Neural progenitor cell (in vitro differentiated cells): Measurements from ENCODE around the gene DEPDC7. TPM values are rescaled to one million over a fixed set of nuclear protein-coding genes. Genes with fewer than 3 reads are reported as not detected.

Experiments
- DNase-seq: peaks from one replicate; pipeline ENCODE4 v3.0.0-alpha.2; 2016; ENCODE audit warnings: low spot score
- H2AFZ ChIP-seq: fragments of 200-600 bp; sonication (generic); replicated peaks from 2 replicates; pipeline ENCODE4 v1.6.1; 2016; ENCODE audit warnings: antibody characterized with exemption
- H3F3A ChIP-seq: fragments of 200-600 bp; sonication (generic); 2 replicates; pipeline ENCODE4 v1.6.1; 2016; ENCODE audit warnings: antibody characterized with exemption, low read depth
- H3K27ac ChIP-seq: fragments of 200-600 bp; sonication (generic); 2 replicates; pipeline ENCODE4 v1.5.1; 2016; ENCODE audit warnings: mild to moderate bottlenecking
- H3K27me3 ChIP-seq: fragments of 200-600 bp; sonication (generic); 2 replicates; pipeline ENCODE4 v1.6.1; 2016; ENCODE audit warnings: mild to moderate bottlenecking, moderate library complexity
- H3K36me3 ChIP-seq: fragments of 200-600 bp; sonication (generic); 2 replicates; pipeline ENCODE4 v1.5.1; 2016
- H3K4me1 ChIP-seq: fragments of 200-600 bp; sonication (generic); 2 replicates; pipeline ENCODE4 v1.6.1; 2016; ENCODE audit warnings: mixed run types
- H3K4me2 ChIP-seq: fragments of 200-600 bp; sonication (generic); 2 replicates; pipeline ENCODE4 v1.6.1; 2016
- H3K4me3 ChIP-seq: fragments of 200-600 bp; sonication (generic); 2 replicates; pipeline ENCODE4 v1.5.1; 2016
- H3K79me2 ChIP-seq: fragments of 200-600 bp; sonication (generic); 2 replicates; pipeline ENCODE4 v1.6.1; 2016; ENCODE audit warnings: low read depth
- H3K9ac ChIP-seq: fragments of 200-600 bp; sonication (generic); 2 replicates; pipeline ENCODE4 v1.6.1; 2016
- H3K9me3 ChIP-seq: fragments of 200-600 bp; sonication (generic); 2 replicates; pipeline ENCODE4 v1.5.1; 2016; ENCODE audit warnings: low read depth
- H4K20me1 ChIP-seq: fragments of 200-600 bp; sonication (generic); 2 replicates; pipeline ENCODE4 v1.6.1; 2016; ENCODE audit warnings: low read depth
- H3K27ac Mint-ChIP-seq: 3 replicates; pipeline ENCODE4 v1.8.0; 2021; ENCODE audit warnings: mixed read lengths
- H3K27me3 Mint-ChIP-seq: 2 replicates; pipeline ENCODE4 v1.8.0; 2022; ENCODE audit warnings: low read depth, mild to moderate bottlenecking, inconsistent platforms, moderate library complexity, mixed read lengths; ENCODE audit not compliant: insufficient read depth
- H3K36me3 Mint-ChIP-seq: 3 replicates; pipeline ENCODE4 v1.8.0; 2021; ENCODE audit warnings: mixed read lengths
- H3K4me1 Mint-ChIP-seq: 3 replicates; pipeline ENCODE4 v1.8.0; 2021; ENCODE audit warnings: mixed read lengths
- H3K4me3 Mint-ChIP-seq: 3 replicates; pipeline ENCODE4 v1.8.0; 2021; ENCODE audit warnings: mild to moderate bottlenecking, moderate library complexity, mixed read lengths
- H3K9me3 Mint-ChIP-seq: 3 replicates; pipeline ENCODE4 v1.8.0; 2020; ENCODE audit warnings: mixed read lengths
- EZH2 ChIP-seq: fragments of 200-600 bp; sonication (generic); IDR thresholded peaks from 2 replicates; pipeline ENCODE4 v1.6.1; 2017; ENCODE audit warnings: antibody characterized with exemption, mild to moderate bottlenecking, moderate library complexity
- EZH2phosphoT487 ChIP-seq: fragments of 200-600 bp; sonication (generic); IDR thresholded peaks from 2 replicates; pipeline ENCODE4 v1.6.1; 2017; ENCODE audit warnings: antibody characterized with exemption
- total RNA-seq: library from RNA; depleted of rRNA; stranded (reverse); fragments of >200 nt; gene quantifications from 2 replicates; pipeline ENCODE4 v1.2.3, GENCODE V29; 2015; ENCODE audit warnings: low replicate concordance
- TF ChIP-seq, protein P1 (sequence below): fragments of 200-600 bp; sonication (generic); IDR thresholded peaks from 2 replicates; pipeline ENCODE4 v1.5.1; 2017; ENCODE audit warnings: antibody characterized with exemption, mild to moderate bottlenecking

Gene DEPDC7
- total RNA-seq, 1 donor from 2014 or later, result 0.39 TPM

DNA sequence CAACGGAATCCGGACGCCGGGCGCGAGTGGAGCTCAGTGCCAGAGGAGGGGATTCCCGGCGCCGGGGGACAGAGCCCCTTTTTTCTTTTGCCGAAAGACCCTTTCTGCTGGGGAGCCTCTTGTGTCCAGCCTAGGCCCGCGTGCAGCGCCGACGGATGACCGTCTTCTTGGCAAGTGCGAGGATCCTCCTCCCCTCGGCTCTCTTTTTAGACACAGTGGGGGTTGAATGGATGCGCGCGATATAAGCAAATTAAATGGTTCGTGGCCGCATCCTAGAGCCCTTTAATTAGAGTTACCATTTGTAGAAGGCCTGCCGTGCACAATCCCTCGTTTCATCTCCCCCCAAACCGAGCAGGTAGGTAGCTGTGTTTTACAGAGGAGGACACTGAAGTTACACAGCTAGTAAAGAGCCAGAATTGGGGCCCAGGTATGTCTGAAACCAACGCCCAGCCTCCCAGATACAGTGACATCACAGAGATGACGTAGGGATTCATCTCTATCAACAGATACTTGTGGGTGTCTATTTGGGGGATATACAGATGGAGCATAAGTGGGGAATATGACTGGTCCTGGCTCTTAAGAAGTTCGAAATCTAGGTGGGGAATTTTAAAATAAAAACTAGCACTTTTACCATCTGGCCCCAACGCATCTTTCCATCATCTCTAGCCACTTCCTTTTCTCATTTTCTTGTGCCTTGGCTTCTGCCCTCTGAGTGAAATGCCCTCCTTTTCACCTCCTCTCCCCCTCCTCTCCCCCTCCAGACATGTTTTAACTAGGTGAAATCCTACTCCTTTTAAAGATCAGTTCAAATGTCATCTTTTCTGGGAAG, 24.6 kb downstream of the DEPDC7 start:
- peak overlapping the region; percentile 81 for H3K4me3 ChIP-seq
- Mint-ChIP-seq H3K36me3 (peaks cover 13% of the 10 kb centered on the region), H3K27me3 (peaks cover 5% of the 10 kb centered on the region), H3K9me3 (no peaks in the 10 kb centered on the region), H3K27ac (no peak overlapping the region), H3K4me3 (peak overlapping the region; percentile 93), H3K4me1 (peaks cover 15% of the 10 kb centered on the region)
- TF ChIP-seq EZH2 (no peak), EZH2phosphoT487 (no peak)
- TF ChIP-seq, protein P1, sequence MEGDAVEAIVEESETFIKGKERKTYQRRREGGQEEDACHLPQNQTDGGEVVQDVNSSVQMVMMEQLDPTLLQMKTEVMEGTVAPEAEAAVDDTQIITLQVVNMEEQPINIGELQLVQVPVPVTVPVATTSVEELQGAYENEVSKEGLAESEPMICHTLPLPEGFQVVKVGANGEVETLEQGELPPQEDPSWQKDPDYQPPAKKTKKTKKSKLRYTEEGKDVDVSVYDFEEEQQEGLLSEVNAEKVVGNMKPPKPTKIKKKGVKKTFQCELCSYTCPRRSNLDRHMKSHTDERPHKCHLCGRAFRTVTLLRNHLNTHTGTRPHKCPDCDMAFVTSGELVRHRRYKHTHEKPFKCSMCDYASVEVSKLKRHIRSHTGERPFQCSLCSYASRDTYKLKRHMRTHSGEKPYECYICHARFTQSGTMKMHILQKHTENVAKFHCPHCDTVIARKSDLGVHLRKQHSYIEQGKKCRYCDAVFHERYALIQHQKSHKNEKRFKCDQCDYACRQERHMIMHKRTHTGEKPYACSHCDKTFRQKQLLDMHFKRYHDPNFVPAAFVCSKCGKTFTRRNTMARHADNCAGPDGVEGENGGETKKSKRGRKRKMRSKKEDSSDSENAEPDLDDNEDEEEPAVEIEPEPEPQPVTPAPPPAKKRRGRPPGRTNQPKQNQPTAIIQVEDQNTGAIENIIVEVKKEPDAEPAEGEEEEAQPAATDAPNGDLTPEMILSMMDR, result no peak
- peaks cover 3% of the 10 kb centered on the region for H3K79me2 ChIP-seq
- H3F3A ChIP-seq, result peaks cover 21% of the 10 kb centered on the region
- no peak overlapping the region for H3K27ac ChIP-seq
- peak overlapping the region; percentile 63 for H3K9ac ChIP-seq
- H3K9me3 ChIP-seq, result no peaks in the 10 kb centered on the region
- peak overlapping the region; percentile 97 for H2AFZ ChIP-seq
- DNase-seq, result no peak
- no peaks in the 10 kb centered on the region for H3K36me3 ChIP-seq
- peaks cover 8% of the 10 kb centered on the region for H3K27me3 ChIP-seq
- peaks cover 13% of the 10 kb centered on the region for H3K4me1 ChIP-seq
- H3K4me2 ChIP-seq, result peak overlapping the region; percentile 93
- peaks cover 7% of the 10 kb centered on the region for H4K20me1 ChIP-seq

DNA sequence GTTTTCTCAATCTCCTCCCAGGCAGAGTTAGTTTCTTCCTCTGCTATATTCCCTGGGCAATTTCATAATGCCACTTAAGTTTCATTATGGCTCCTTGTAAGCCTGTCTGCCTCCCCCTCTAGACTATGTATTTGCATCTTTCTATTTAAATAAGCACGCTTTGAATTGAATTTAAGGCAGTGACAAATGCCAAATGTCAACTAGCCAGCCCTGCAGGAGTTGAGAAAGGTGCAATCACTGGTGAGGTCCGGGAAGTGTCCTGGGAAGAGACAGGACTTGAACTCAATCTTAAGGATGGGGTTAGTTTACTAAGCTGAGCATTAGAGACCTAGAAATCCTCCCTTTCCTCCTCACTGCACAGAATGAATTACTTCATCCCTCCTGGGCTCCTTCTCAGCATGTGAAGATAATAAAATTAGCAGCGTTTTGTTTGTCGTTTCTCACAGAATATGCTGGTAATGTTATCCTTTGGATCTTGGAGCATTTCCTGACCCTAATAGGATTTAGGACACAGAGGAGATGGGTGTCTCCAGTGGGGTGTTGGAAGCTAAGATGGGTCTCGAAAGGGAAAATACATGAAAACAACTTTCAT, 25.3 kb downstream of the DEPDC7 start:
- peak; percentile 32 for DNase-seq
- Histone ChIP-seq H3K4me2 (peak overlapping the region; percentile 93), H3F3A (peaks cover 21% of the 10 kb centered on the region), H3K36me3 (no peaks in the 10 kb centered on the region), H3K4me3 (peak overlapping the region; percentile 81), H3K27me3 (peaks cover 8% of the 10 kb centered on the region), H3K9ac (no peak overlapping the region), H3K79me2 (peaks cover 3% of the 10 kb centered on the region), H3K4me1 (peaks cover 13% of the 10 kb centered on the region), H2AFZ (no peak overlapping the region), H4K20me1 (peaks cover 7% of the 10 kb centered on the region), H3K9me3 (no peaks in the 10 kb centered on the region), H3K27ac (no peak overlapping the region)
- H3K27me3 Mint-ChIP-seq, result peaks cover 5% of the 10 kb centered on the region
- H3K4me3 Mint-ChIP-seq, result peak overlapping the region; percentile 93
- H3K27ac Mint-ChIP-seq, result no peak overlapping the region
- TF ChIP-seq, protein P1, result no peak
- no peak for TF ChIP-seq EZH2phosphoT487
- TF ChIP-seq EZH2, result no peak
- peaks cover 4% of the 10 kb centered on the region for H3K9me3 Mint-ChIP-seq
- H3K4me1 Mint-ChIP-seq, result peaks cover 15% of the 10 kb centered on the region
- peaks cover 19% of the 10 kb centered on the region for H3K36me3 Mint-ChIP-seq

DNA sequence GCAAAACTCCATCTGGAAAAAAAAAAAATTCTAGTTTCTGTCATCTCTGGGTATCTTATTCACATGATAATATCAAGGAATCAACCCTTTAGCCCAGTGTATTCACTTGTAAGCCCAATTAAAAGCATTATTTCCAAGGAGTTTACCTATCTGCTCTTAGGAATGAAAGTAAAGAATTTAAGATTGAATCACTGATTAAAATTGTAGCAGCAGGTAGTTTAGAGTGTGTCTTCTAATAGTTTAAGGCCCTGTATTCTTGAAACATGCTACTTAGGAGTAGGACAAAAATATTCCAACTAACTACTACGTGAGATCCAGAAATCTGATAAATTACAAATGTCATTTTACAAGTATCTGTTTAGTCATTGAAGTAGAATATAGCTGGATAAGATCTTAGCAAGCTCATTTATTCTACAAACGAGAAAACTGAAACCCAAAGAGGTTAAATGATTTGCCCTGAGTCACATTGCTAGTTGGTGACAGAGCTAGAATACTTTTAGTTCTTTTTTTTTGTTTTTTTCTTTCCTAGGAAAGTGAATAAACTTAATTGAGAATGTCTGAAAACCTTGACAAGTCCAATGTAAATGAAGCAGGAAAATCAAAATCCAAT, 27.6 kb downstream of the DEPDC7 start:
- Histone ChIP-seq H3K9ac (no peak overlapping the region), H3K27ac (no peak overlapping the region), H3K27me3 (peaks cover 8% of the 10 kb centered on the region), H2AFZ (no peak overlapping the region), H3K4me2 (no peak overlapping the region), H3K36me3 (no peaks in the 10 kb centered on the region), H3K4me3 (no peak overlapping the region), H4K20me1 (peaks cover 7% of the 10 kb centered on the region), H3K9me3 (no peaks in the 10 kb centered on the region), H3K79me2 (peaks cover 3% of the 10 kb centered on the region), H3F3A (peaks cover 21% of the 10 kb centered on the region), H3K4me1 (peaks cover 13% of the 10 kb centered on the region)
- H3K4me1 Mint-ChIP-seq, result peaks cover 15% of the 10 kb centered on the region
- H3K9me3 Mint-ChIP-seq, result peaks cover 4% of the 10 kb centered on the region
- TF ChIP-seq EZH2 (no peak), EZH2phosphoT487 (no peak)
- TF ChIP-seq, protein P1, result no peak
- DNase-seq, result no peak
- H3K4me3 Mint-ChIP-seq, result no peak overlapping the region
- H3K27ac Mint-ChIP-seq, result no peak overlapping the region
- peaks cover 35% of the 10 kb centered on the region for H3K36me3 Mint-ChIP-seq
- peaks cover 7% of the 10 kb centered on the region for H3K27me3 Mint-ChIP-seq
